ENCODE data around the gene PON2. TPM values are rescaled to one million over a fixed set of nuclear protein-coding genes. Genes with fewer than 3 reads are reported as not detected.

The PON2 gene
- total RNA-seq, 4 donors from 2014 or later, result 120 to 299 (median 188) TPM

DNA sequence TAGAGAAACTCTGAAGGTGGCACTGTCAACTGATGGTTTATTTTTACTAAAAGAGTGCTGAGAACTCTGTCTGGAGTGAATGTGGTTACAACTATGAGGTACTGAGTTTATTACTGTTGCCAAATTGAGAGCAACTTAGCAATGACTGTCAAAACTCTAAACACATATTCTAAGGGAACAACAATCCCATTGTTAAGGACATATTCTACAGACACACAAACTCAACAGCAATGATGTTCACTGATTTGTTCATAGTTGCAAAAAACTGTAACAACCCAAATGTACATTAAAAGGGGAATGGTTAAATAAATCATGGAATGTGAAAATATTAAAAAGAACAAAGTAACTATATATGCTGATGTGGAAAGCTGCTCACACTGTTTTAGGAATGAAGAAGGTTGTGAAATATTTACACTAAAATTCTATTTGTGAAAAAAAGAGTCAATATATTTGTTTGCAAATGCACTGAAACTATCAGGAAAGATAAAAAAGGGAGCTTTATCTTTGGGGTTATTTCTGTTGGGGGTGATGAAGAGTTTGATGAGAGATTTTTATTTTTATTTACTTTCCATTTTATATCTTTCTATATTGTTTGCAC, 12.9 kb downstream of the PON2 start:
- H3K4me3 ChIP-seq, result no peak overlapping the region
- DNase-seq, result no peak
- H3K27me3 ChIP-seq, result no peaks in the 10 kb centered on the region
- H3K9me3 ChIP-seq, result no peaks in the 10 kb centered on the region
- peaks cover 0 to 9% (median 0%) of the 10 kb centered on the region in 4 donors for H3K36me3 ChIP-seq
- H3K4me1 ChIP-seq, result peaks cover 0 to 14% (median 2%) of the 10 kb centered on the region in 4 donors
- in situ Hi-C loops (cut with MboI; ENCODE audit: low pct_ligation_motif_present in 1 of 4, low pct_unique_long_range_greater_than_20kb in 1 of 4, low sequenced_read_pairs in 3 of 4) (no loop called here), intact Hi-C loops (cut with DNase I; ENCODE audit: low total_unique reads) (no loop called here)
- H3K27ac ChIP-seq, result no peak overlapping the region
- TF ChIP-seq, protein P1, sequence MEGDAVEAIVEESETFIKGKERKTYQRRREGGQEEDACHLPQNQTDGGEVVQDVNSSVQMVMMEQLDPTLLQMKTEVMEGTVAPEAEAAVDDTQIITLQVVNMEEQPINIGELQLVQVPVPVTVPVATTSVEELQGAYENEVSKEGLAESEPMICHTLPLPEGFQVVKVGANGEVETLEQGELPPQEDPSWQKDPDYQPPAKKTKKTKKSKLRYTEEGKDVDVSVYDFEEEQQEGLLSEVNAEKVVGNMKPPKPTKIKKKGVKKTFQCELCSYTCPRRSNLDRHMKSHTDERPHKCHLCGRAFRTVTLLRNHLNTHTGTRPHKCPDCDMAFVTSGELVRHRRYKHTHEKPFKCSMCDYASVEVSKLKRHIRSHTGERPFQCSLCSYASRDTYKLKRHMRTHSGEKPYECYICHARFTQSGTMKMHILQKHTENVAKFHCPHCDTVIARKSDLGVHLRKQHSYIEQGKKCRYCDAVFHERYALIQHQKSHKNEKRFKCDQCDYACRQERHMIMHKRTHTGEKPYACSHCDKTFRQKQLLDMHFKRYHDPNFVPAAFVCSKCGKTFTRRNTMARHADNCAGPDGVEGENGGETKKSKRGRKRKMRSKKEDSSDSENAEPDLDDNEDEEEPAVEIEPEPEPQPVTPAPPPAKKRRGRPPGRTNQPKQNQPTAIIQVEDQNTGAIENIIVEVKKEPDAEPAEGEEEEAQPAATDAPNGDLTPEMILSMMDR (IDR thresholded peaks at IDR 0.05), result no peak
- TF ChIP-seq POLR2A (IDR thresholded peaks at IDR 0.05) (no peak), EP300 (IDR thresholded peaks at IDR 0.05; ENCODE audit: low read depth) (no peak), POLR2AphosphoS5 (IDR thresholded peaks at IDR 0.05) (no peak)

DNA sequence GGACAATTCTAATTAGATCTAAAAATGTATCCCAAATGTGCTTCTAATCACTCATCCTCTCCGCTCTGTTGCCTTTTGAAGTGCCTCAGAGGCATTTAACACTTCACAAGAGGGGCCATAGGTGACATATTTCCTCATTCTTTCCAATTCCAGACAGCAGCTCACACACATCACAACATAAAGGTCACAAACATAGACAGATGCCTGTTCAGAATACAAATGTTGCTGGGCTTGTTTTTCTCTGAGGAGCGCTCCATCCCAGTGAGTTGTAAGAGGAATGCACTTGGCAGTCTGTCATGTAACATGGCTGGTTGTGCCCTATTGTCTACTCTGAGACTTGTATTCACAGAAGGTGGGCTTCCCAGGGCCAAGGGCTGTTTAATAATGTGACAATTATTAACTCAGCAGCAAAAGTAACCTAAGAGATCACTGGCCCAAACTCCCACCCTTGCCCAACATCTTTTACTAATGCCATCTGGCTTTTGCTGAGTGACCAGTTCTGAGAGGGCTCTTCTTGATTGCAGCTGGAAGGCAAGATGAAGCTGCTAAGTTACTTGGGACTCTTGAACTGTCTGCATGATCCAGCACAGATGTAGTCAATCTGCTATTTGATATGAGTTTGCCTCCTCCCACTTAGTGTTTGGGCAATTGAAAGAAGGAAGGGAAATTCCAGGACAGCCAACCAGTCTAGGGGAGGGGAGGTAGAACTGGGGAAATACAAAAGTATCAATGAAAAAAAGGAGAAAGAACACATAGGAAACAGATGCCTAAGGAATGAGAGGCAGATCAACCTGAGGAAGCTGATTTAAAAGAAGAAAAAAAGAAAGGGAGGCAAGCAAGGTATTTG, 13.6 kb downstream of the PON2 start:
- H3K27ac ChIP-seq, result no peak overlapping the region
- TF ChIP-seq, protein P1 (IDR thresholded peaks at IDR 0.05), result no peak
- TF ChIP-seq POLR2A (IDR thresholded peaks at IDR 0.05) (no peak), POLR2AphosphoS5 (IDR thresholded peaks at IDR 0.05) (no peak), EP300 (IDR thresholded peaks at IDR 0.05; ENCODE audit: low read depth) (no peak)
- 82 to 89% methylated on average over 1 to 2 of the region's 2 CpGs for WGBS, 2 donors (ENCODE audit: low coverage in 1 of 2)
- H3K36me3 ChIP-seq, result peaks cover 0 to 9% (median 0%) of the 10 kb centered on the region in 4 donors
- no peak overlapping the region for H3K4me3 ChIP-seq
- intact Hi-C loops (cut with DNase I; ENCODE audit: low total_unique reads), result no loop called here
- H3K9me3 ChIP-seq, result no peaks in the 10 kb centered on the region
- H3K27me3 ChIP-seq, result no peaks in the 10 kb centered on the region
- H3K4me1 ChIP-seq, result peaks cover 0 to 14% (median 2%) of the 10 kb centered on the region in 4 donors
- DNase-seq, result no peak
- in situ Hi-C loops (cut with MboI; ENCODE audit: low pct_ligation_motif_present in 1 of 4, low pct_unique_long_range_greater_than_20kb in 1 of 4, low sequenced_read_pairs in 3 of 4), result no loop called here

DNA sequence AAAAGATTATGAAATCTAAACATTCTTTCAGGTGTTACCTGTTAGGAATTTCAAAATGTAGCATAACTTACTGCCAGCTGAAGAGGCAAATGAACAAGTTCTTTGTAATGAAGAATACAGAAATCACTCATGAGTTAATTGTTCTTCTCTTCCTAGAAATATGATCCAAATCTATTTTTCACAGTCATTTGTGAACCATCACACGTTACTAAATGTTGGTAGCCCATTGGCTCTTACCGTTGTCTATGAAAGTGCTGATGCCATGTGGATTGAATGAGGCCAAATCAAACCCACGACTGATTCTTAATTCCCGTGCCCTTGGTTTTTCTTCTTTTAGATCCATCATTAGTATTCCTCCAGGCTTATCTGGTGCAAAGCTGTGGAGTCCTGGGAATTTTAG, 22.8 kb downstream of the PON2 start:
- in situ Hi-C loops (cut with MboI; ENCODE audit: low pct_ligation_motif_present in 1 of 4, low pct_unique_long_range_greater_than_20kb in 1 of 4, low sequenced_read_pairs in 3 of 4), result no loop called here
- 74 to 75% methylated on average over 4 of the region's 4 CpGs for WGBS, 2 donors (ENCODE audit: low coverage in 1 of 2)
- intact Hi-C loops (cut with DNase I; ENCODE audit: low total_unique reads), result no loop called here
- H3K9me3 ChIP-seq, result no peaks in the 10 kb centered on the region
- peaks cover 0 to 12% (median 6%) of the 10 kb centered on the region in 4 donors for H3K36me3 ChIP-seq
- H3K27me3 ChIP-seq, result no peaks in the 10 kb centered on the region
- DNase-seq, result no peak
- no peaks in the 10 kb centered on the region for H3K4me1 ChIP-seq
- no peak overlapping the region for H3K4me3 ChIP-seq
- H3K27ac ChIP-seq, result no peak overlapping the region
- TF ChIP-seq EP300 (IDR thresholded peaks at IDR 0.05; ENCODE audit: low read depth), result no peak
- TF ChIP-seq, protein P1 (IDR thresholded peaks at IDR 0.05), result no peak
- TF ChIP-seq POLR2AphosphoS5 (IDR thresholded peaks at IDR 0.05), result no peak
- TF ChIP-seq POLR2A (IDR thresholded peaks at IDR 0.05), result no peak

DNA sequence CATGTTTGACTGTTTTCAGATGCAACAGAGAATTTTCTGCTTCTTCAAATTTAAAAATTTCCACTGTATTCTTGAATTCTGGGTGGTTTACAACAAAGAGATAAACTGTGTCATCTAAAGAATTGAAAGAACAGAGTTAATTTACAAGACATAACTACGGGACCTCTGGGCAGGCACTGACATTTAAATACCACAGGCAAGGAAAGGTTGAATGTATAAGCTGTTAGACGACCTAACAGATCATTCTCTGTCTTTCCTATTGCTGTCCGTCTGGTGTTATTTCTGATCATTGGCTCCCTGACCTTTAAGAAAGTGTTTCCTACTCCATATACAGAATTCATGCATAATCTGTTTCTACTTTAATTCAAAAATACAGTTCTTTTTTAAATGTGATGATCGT, 23.2 kb downstream of the PON2 start:
- H3K4me3 ChIP-seq, result no peak overlapping the region
- H3K36me3 ChIP-seq, result peaks cover 0 to 12% (median 6%) of the 10 kb centered on the region in 4 donors
- TF ChIP-seq POLR2AphosphoS5 (IDR thresholded peaks at IDR 0.05) (no peak), POLR2A (IDR thresholded peaks at IDR 0.05) (no peak), EP300 (IDR thresholded peaks at IDR 0.05; ENCODE audit: low read depth) (no peak)
- TF ChIP-seq, protein P1 (IDR thresholded peaks at IDR 0.05), result no peak
- in situ Hi-C loops (cut with MboI; ENCODE audit: low pct_ligation_motif_present in 1 of 4, low pct_unique_long_range_greater_than_20kb in 1 of 4, low sequenced_read_pairs in 3 of 4) (no loop called here), intact Hi-C loops (cut with DNase I; ENCODE audit: low total_unique reads) (no loop called here)
- H3K9me3 ChIP-seq, result no peaks in the 10 kb centered on the region
- no peaks in the 10 kb centered on the region for H3K4me1 ChIP-seq
- WGBS, 2 donors (ENCODE audit: low coverage in 1 of 2), result 81 to 82% methylated on average over 4 of the region's 4 CpGs
- no peaks in the 10 kb centered on the region for H3K27me3 ChIP-seq
- no peak overlapping the region for H3K27ac ChIP-seq
- DNase-seq, result no peak

Data from transverse colon (tissue), 4 donors.